HCT116 (cell line): ENCODE measurements around the gene ETV5.

Experiments used
- EZH2 ChIP-seq: fragments of 200-600 bp; sonication (generic); IDR thresholded peaks from 2 replicates; pipeline ENCODE4 v1.6.1; 2017; ENCODE audit warnings: antibody characterized with exemption, mixed run types
- SIN3A ChIP-seq: IDR thresholded peaks from 2 replicates; pipeline ENCODE4 v1.6.1; 2012; ENCODE audit warnings: low read depth
- SP1 ChIP-seq: IDR thresholded peaks from 2 replicates; pipeline ENCODE4 v1.6.1; 2012; ENCODE audit warnings: low read depth
- YY1 ChIP-seq: IDR thresholded peaks from 2 replicates; pipeline ENCODE4 v1.6.1; 2011; ENCODE audit warnings: low read length, low read depth, moderate library complexity, mild to moderate bottlenecking; ENCODE audit not compliant: insufficient replicate concordance; ENCODE audit errors: extremely low read depth
- TF ChIP-seq, protein P1 (sequence below), 3 experiments: fragments of 200-600 bp in 1 of 3; sonication (generic) in 1 of 3; IDR thresholded peaks in 2 of 3; conservative IDR thresholded peaks in 1 of 3; 2 replicates each; pipeline ENCODE4 v1.5.1; 2012 to 2017; ENCODE audit warnings: low read depth in 2 of 3, low read length in 2 of 3, antibody characterized with exemption in 1 of 3, borderline replicate concordance in 1 of 3, control low read depth in 1 of 3, mild to moderate bottlenecking in 1 of 3, mixed read lengths in 1 of 3, mixed run types in 1 of 3, moderate library complexity in 1 of 3; ENCODE audit not compliant: insufficient read depth in 1 of 3
- TF ChIP-seq, protein P2 (sequence below): IDR thresholded peaks from 2 replicates; pipeline ENCODE4 v1.6.1; 2012

DNA sequence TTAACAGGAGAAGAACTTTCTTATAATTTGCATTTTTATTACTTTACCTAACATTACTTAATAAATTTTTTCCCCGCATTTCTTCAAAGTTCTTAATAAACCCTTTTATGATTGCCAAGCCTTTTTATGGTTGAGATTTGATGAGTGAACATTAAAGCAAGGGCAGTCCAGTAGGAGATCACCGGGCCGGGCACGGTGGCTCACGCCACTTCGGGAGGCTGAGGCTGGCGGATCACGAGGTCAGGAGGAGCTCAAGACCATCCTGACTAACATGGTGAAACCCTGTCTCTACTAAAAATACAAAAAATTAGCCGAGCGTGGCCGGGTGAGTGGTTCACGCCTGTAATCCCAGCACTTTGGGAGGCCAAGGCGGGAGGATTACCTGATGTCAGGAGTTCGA lies 109.7 kb downstream of the ETV5 start:
- TF ChIP-seq, protein P1, sequence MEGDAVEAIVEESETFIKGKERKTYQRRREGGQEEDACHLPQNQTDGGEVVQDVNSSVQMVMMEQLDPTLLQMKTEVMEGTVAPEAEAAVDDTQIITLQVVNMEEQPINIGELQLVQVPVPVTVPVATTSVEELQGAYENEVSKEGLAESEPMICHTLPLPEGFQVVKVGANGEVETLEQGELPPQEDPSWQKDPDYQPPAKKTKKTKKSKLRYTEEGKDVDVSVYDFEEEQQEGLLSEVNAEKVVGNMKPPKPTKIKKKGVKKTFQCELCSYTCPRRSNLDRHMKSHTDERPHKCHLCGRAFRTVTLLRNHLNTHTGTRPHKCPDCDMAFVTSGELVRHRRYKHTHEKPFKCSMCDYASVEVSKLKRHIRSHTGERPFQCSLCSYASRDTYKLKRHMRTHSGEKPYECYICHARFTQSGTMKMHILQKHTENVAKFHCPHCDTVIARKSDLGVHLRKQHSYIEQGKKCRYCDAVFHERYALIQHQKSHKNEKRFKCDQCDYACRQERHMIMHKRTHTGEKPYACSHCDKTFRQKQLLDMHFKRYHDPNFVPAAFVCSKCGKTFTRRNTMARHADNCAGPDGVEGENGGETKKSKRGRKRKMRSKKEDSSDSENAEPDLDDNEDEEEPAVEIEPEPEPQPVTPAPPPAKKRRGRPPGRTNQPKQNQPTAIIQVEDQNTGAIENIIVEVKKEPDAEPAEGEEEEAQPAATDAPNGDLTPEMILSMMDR (IDR thresholded peaks at IDR 0.05 in 2 of 3, conservative IDR thresholded peaks at IDR 0.05 in 1 of 3; ENCODE audit: borderline replicate concordance in 1 of 3, insufficient read depth in 1 of 3, low read depth in 2 of 3, low read length in 2 of 3) = no peak
- TF ChIP-seq, protein P2, sequence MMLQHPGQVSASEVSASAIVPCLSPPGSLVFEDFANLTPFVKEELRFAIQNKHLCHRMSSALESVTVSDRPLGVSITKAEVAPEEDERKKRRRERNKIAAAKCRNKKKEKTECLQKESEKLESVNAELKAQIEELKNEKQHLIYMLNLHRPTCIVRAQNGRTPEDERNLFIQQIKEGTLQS = no peak
- TF ChIP-seq SIN3A = no peak
- no peak for TF ChIP-seq EZH2
- no peak for TF ChIP-seq YY1
- no peak for TF ChIP-seq SP1
